ENCODE data around the gene NRAP. TPM values are rescaled to one million over a fixed set of nuclear protein-coding genes. Genes with fewer than 3 reads are reported as not detected.

Gene NRAP
- total RNA-seq, 2 donors from 2014 or later = 229 to 610 TPM

DNA sequence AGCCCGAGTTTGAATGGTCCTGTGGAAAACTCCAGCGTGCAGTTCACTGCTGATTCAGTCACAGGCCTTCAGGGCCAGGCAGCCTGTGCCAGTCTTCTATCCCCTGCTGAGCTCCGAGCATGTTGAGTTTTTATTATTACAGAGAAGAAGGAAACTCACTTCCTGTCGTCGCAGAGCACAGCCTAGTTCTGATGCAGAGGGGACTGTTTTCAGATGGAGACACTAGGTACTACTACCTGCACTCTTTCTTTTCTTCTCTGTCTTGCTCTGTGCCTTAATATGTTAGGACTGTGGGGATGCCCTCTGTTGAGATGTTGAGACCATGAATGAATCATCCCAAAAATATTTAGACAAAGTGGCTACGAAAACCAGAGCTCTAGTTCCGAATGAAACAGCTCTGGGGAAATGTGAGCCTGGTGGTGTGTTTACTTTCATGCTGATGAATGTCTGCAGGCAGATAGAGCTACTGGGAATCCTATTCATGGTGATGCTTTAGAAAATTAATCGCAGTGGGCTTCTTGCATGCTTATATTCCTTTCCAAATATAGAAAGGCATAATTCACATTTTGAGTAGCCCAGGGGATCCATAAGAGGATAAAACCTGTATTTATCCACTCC is 45.5 kb upstream of the NRAP start:
- no peak for DNase-seq (ENCODE audit: low spot score)
- Histone ChIP-seq H3K9me3 (no peaks in the 10 kb centered on the region), H3K27me3 (no peaks in the 10 kb centered on the region), H3K36me3 (no peaks in the 10 kb centered on the region), H3K4me1 (peaks cover 0 to 37% of the 10 kb centered on the region in 2 donors), H3K27ac (no peak overlapping the region), H3K4me3 (no peak overlapping the region)
- TF ChIP-seq, protein P1, sequence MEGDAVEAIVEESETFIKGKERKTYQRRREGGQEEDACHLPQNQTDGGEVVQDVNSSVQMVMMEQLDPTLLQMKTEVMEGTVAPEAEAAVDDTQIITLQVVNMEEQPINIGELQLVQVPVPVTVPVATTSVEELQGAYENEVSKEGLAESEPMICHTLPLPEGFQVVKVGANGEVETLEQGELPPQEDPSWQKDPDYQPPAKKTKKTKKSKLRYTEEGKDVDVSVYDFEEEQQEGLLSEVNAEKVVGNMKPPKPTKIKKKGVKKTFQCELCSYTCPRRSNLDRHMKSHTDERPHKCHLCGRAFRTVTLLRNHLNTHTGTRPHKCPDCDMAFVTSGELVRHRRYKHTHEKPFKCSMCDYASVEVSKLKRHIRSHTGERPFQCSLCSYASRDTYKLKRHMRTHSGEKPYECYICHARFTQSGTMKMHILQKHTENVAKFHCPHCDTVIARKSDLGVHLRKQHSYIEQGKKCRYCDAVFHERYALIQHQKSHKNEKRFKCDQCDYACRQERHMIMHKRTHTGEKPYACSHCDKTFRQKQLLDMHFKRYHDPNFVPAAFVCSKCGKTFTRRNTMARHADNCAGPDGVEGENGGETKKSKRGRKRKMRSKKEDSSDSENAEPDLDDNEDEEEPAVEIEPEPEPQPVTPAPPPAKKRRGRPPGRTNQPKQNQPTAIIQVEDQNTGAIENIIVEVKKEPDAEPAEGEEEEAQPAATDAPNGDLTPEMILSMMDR (IDR thresholded peaks at IDR 0.05) = no peak

DNA sequence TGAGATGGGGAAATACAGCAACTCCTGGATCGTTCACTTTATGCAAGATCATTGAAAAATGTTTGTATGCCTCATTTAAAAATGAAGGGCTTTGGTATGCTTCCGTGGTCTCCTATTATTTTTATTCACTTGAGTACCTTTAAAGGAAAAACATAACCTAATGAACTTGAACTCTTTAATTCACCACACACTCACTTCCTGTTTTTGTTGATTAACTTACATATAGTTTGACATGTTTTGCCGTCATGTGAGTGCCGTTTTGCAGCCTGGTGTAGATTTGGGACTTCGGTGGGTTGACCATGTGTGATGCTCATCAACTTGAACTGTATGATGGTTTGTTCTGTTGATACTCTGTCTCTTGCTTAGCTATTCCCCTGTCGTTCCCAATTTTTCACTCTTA is 44.8 kb upstream of the NRAP start:
- no peaks in the 10 kb centered on the region for H3K27me3 ChIP-seq
- DNase-seq (ENCODE audit: low spot score) = no peak
- H3K27ac ChIP-seq = no peak overlapping the region
- no peaks in the 10 kb centered on the region for H3K36me3 ChIP-seq
- peaks cover 0 to 37% of the 10 kb centered on the region in 2 donors for H3K4me1 ChIP-seq
- TF ChIP-seq, protein P1 (IDR thresholded peaks at IDR 0.05) = no peak
- no peaks in the 10 kb centered on the region for H3K9me3 ChIP-seq
- H3K4me3 ChIP-seq = no peak overlapping the region

DNA sequence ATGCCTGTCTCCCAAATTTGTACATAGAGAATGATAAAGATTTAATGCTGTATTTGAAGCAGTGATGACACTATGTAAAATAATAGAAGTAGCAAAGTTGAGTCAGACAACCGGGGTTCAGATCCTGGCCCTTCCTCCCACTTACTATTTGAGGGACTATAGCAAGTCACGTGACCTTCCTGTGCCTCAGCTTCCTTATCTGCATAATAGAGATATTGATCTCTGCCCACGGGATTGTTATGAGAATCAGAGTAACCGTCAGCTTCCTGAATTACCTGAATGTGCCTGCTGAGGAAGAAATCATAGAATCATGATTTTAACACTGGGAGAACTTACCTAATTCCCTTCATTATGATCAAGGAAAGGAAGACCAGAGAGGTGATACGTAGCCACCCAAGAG is 42.8 kb upstream of the NRAP start:
- H3K27me3 ChIP-seq = no peaks in the 10 kb centered on the region
- H3K9me3 ChIP-seq = no peaks in the 10 kb centered on the region
- H3K27ac ChIP-seq = no peak overlapping the region
- H3K4me1 ChIP-seq = peaks cover 0 to 33% of the 10 kb centered on the region in 2 donors
- H3K4me3 ChIP-seq = no peak overlapping the region
- DNase-seq (ENCODE audit: low spot score) = no peak
- H3K36me3 ChIP-seq = no peaks in the 10 kb centered on the region
- TF ChIP-seq, protein P1 (IDR thresholded peaks at IDR 0.05) = no peak

DNA sequence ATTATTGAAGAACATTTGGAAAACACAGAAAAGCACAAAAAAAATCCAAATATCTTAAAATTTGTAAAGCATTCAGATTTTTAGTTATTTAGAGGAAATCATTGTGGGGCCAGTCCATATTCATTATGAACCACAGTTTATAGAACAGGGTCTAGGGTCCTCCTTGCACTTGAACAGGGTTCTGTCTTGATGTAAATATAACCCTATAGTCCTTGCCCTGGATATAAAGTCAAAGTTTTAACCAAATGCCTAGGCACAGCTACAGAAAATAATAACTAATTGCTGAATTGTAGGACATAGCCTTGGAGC is 41.5 kb upstream of the NRAP start:
- no peaks in the 10 kb centered on the region for H3K9me3 ChIP-seq
- H3K27me3 ChIP-seq = no peaks in the 10 kb centered on the region
- peaks cover 0 to 23% of the 10 kb centered on the region in 2 donors for H3K4me1 ChIP-seq
- no peak for DNase-seq (ENCODE audit: low spot score)
- H3K4me3 ChIP-seq = no peak overlapping the region
- no peaks in the 10 kb centered on the region for H3K36me3 ChIP-seq
- H3K27ac ChIP-seq = no peak overlapping the region
- TF ChIP-seq, protein P1 (IDR thresholded peaks at IDR 0.05) = no peak

DNA sequence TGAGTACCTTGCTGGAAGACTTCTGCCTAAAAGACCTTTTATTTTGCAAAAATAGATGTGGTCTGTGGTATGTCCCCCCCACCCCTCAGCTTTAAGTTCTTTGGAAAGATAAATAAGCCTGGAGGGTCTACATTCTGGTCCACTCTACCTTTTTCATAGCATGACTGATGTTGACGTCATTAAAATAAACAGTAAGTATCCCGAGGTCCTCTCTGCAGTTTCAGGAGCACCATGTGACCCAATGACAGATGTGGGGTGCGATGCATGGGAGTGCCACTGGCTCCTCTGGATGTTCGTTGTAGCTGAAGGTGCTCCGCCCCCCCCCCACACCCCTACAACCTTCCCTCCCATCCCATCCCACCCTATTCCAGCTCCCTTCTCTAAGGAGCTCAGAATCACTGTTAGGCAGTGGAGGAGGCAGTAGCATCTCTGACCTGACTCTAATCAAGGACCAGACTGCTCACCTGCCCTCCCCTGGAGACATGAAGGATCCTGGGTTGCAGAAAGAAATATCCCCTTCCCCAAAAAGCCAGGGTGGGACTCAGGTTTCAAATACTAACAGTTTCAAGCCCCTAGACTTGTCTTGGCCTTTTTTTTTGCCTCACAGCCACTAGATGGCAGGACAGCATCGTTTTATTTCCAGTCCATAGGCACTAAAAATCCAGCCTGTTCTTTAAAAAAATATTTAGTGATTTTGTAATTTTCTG is 40.9 kb upstream of the NRAP start:
- no peak for DNase-seq (ENCODE audit: low spot score)

More for the DNA sequence above, 40.9 kb upstream of the NRAP start:
- Histone ChIP-seq H3K9me3 (no peaks in the 10 kb centered on the region), H3K27ac (no peak overlapping the region), H3K27me3 (no peaks in the 10 kb centered on the region), H3K4me3 (no peak overlapping the region), H3K36me3 (no peaks in the 10 kb centered on the region), H3K4me1 (peaks cover 0 to 23% of the 10 kb centered on the region in 2 donors)
- TF ChIP-seq, protein P1 (IDR thresholded peaks at IDR 0.05) = peak; percentile 45 to 70

Data from right atrium auricular region (tissue), 2 donors.